ENCODE data around the gene ECM2.

GRCh38 chr9:92510747-92511146 is 25.0 kb downstream of the ECM2 start:
- TF ChIP-seq ELF1 (IDR thresholded peaks at IDR 0.05; ENCODE audit: borderline replicate concordance, low read depth) (no peak), ZFX (IDR thresholded peaks at IDR 0.05) (no peak), EZH2phosphoT487 (IDR thresholded peaks at IDR 0.05; ENCODE audit: borderline replicate concordance) (no peak), CTCF (IDR thresholded peaks at IDR 0.05 in 2 of 3, conservative IDR thresholded peaks at IDR 0.05 in 1 of 3; ENCODE audit: borderline replicate concordance in 1 of 3, insufficient read depth in 1 of 3, low read depth in 2 of 3, low read length in 2 of 3) (no peak), ATF3 (IDR thresholded peaks at IDR 0.05) (no peak), YY1 (IDR thresholded peaks at IDR 0.05; ENCODE audit: extremely low read depth, insufficient replicate concordance, low read depth, low read length) (no peak), SP1 (IDR thresholded peaks at IDR 0.05; ENCODE audit: low read depth) (no peak), POLR2AphosphoS5 (IDR thresholded peaks at IDR 0.05; ENCODE audit: low read depth, low read length) (no peak), FOSL1 (IDR thresholded peaks at IDR 0.05; ENCODE audit: low read depth) (no peak), EGR1 (IDR thresholded peaks at IDR 0.05; ENCODE audit: low read depth) (no peak)

Measured in HCT116 (cell line).